Left cardiac atrium (tissue), 4 donors: Measurements from ENCODE around the gene GAL3ST1. TPM values are rescaled to one million over a fixed set of nuclear protein-coding genes. Genes with fewer than 3 reads are reported as not detected.

Experiments used
- ATAC-seq, 2 donors: fragments of 200-7000 bp; cut with Tn5 transposase; one replicate each; pipeline ENCODE4 v1.9.1; 2020; ENCODE audit warnings: mild to moderate bottlenecking in 2 of 2, moderate library complexity in 2 of 2
- DNase-seq: peaks from one replicate; pipeline ENCODE4 v3.0.0-alpha.2; 2020
- intact Hi-C, 2 donors: fragments of 100-400 bp; cut with DNase I; formaldehyde crosslinking; loops; one replicate each; pipeline versions ENCODE4 v1.14.1 to v1.15.1; 2022 to 2023
- total RNA-seq, 2 donors: library from RNA; stranded (reverse); fragmentation: NEBNext Ultra II Directional; extraction: Animal tissue kit (Norgen Biotek cat#: 25700); gene quantifications; one replicate each; pipeline ENCODE4 v1.2.1, GENCODE V29; 2021
- donor health status: DM: no; HTN: yes; CAD: no.
- donor health status: DM: no; HTN: yes; CAD: no; lungs with severe emphysema.
- donor health status: DM: yes; HTN: yes; CAD: no.
- donor health status: Dilated cardiomyopathy.

Gene GAL3ST1
- total RNA-seq, 2 donors from 2014 or later, result 0.29 to 0.39 TPM

- intact Hi-C loops, result no loop called here
- ATAC-seq (no peak), DNase-seq (no peak)
These were observed 66.2 kb downstream of the GAL3ST1 start for GRCh38 chr22:30508216-30508615.

GRCh38 chr22:30507670-30508069 lies 66.8 kb downstream of the GAL3ST1 start:
- intact Hi-C loops, result no loop called here
- DNase-seq (no peak), ATAC-seq (no peak)

- intact Hi-C loops, result no loop called here
- no peak for DNase-seq
- ATAC-seq, result peak in 1 of 2 donors; percentile 59
These were observed 67.9 kb downstream of the GAL3ST1 start for GRCh38 chr22:30506507-30506968.

Other genes with a start within 250 kb of the GAL3ST1 start
- 10 to 100 TPM; 11.9 to 12.3 TPM for gene TBC1D10A, start 247.7 kb downstream of the GAL3ST1 start, total RNA-seq
- 100 to 1,000 TPM in 1 of 2 donors, 10 to 100 TPM in 1; 94.3 to 105 TPM for gene SF3A1, start 217.8 kb downstream of the GAL3ST1 start, total RNA-seq
- under 1 TPM; 0.65 to 0.84 TPM for gene CCDC157, start 217.7 kb downstream of the GAL3ST1 start, total RNA-seq
- 10 to 100 TPM in 1 of 2 donors, 1 to 10 TPM in 1; 7.5 to 12.9 TPM for gene RNF215, start 187.3 kb downstream of the GAL3ST1 start, total RNA-seq
- 1 to 10 TPM; 2.1 to 5.7 TPM for gene SEC14L2, start 177.6 kb downstream of the GAL3ST1 start, total RNA-seq
- 10 to 100 TPM; 21.4 to 33.8 TPM for gene MTFP1, start 148.9 kb downstream of the GAL3ST1 start, total RNA-seq
- not detected for gene SEC14L3, start 102.6 kb downstream of the GAL3ST1 start, total RNA-seq
- not detected for gene SEC14L4, start 69.0 kb downstream of the GAL3ST1 start, total RNA-seq
- gene SEC14L6, start 27.9 kb downstream of the GAL3ST1 start, total RNA-seq, result under 1 TPM; 0.08 to 0.56 TPM
- gene PES1, start 17.2 kb upstream of the GAL3ST1 start, total RNA-seq, result 10 to 100 TPM; 23.0 to 38.9 TPM
- gene TCN2, start 32.5 kb upstream of the GAL3ST1 start, total RNA-seq, result 10 to 100 TPM; 20.9 to 21.3 TPM
- 1 to 10 TPM; 2.3 to 5.3 TPM for gene SLC35E4, start 61.1 kb upstream of the GAL3ST1 start, total RNA-seq
- 1 to 10 TPM; 3.8 to 5.6 TPM for gene DUSP18, start 93.2 kb upstream of the GAL3ST1 start, total RNA-seq
- 10 to 100 TPM in 1 of 2 donors, 1 to 10 TPM in 1; 4.9 to 11.6 TPM for gene OSBP2, start 120.2 kb upstream of the GAL3ST1 start, total RNA-seq